Fibroblast of skin of right quadriceps (primary cell): ENCODE results near the gene HSCB.
"Not testable (repeated sequence)": the region's sequence is repeated elsewhere in the genome, so short reads cannot be mapped to it uniquely, and the experiment has no call there.

Experiments used
- DNase-seq: peaks from one replicate; pipeline ENCODE4 v3.0.0-alpha.2; 2013

Gene HSCB

GRCh38 chr22:28741200-28741784 is 547 bp upstream of the HSCB start:
- no peak for DNase-seq

GRCh38 chr22:28742562-28742962 is 723 bp downstream of the HSCB start:
- no peak for DNase-seq

- DNase-seq, result no peak
Observed at GRCh38 chr22:28743852-28744251, 2.0 kb downstream of the HSCB start.

GRCh38 chr22:28750471-28750881 is 8.6 kb downstream of the HSCB start:
- DNase-seq, result peak; percentile 80

- not testable (repeated sequence) for DNase-seq
Observed at GRCh38 chr22:28754512-28754911, 12.7 kb downstream of the HSCB start.

GRCh38 chr22:28759861-28760560 is 18.2 kb downstream of the HSCB start:
- DNase-seq, result no peak

GRCh38 chr22:28761449-28761755 is 19.6 kb downstream of the HSCB start:
- no peak for DNase-seq

- not testable (repeated sequence) for DNase-seq
Observed at GRCh38 chr22:28762000-28762399, 20.2 kb downstream of the HSCB start.

GRCh38 chr22:28766628-28767027 is 24.8 kb downstream of the HSCB start:
- DNase-seq, result no peak

GRCh38 chr22:28768701-28769393 is 27.0 kb downstream of the HSCB start:
- DNase-seq, result no peak

- DNase-seq, result no peak
Observed at GRCh38 chr22:28769394-28770085, 27.7 kb downstream of the HSCB start.

GRCh38 chr22:28771195-28771791 is 29.5 kb downstream of the HSCB start:
- no peak for DNase-seq

- DNase-seq, result peak; percentile 94
Observed at GRCh38 chr22:28772633-28773460, 31.0 kb downstream of the HSCB start, which contains the start of gene CCDC117. Gene CCDC117, plus strand, starts transcription at chr22:28772695. Its CDS starts 155 bp downstream, at chr22:28772850.

- DNase-seq, result no peak
Observed at GRCh38 chr22:28773461-28773867, 31.6 kb downstream of the HSCB start.

GRCh38 chr22:28774378-28774777 is 32.5 kb downstream of the HSCB start:
- no peak for DNase-seq

GRCh38 chr22:28779833-28780232 is 38.0 kb downstream of the HSCB start:
- no peak for DNase-seq

GRCh38 chr22:28780296-28780695 is 38.5 kb downstream of the HSCB start:
- DNase-seq, result no peak

GRCh38 chr22:28783786-28784671 is 42.2 kb downstream of the HSCB start:
- DNase-seq, result no peak

GRCh38 chr22:28788601-28789000 is 46.8 kb downstream of the HSCB start:
- DNase-seq, result no peak

GRCh38 chr22:28791124-28791523 is 49.3 kb downstream of the HSCB start:
- no peak for DNase-seq

GRCh38 chr22:28791841-28792490 is 50.1 kb downstream of the HSCB start:
- no peak for DNase-seq
